Measurements from ENCODE around the gene CDH23. TPM values are rescaled to one million over a fixed set of nuclear protein-coding genes. Genes with fewer than 3 reads are reported as not detected.
A peak's percentile ranks its signal among the peaks of the same experiment; 100 is the strongest.

CDH23 gene
- total RNA-seq, 1 donor from 2014 or later, result 5.4 TPM

DNA sequence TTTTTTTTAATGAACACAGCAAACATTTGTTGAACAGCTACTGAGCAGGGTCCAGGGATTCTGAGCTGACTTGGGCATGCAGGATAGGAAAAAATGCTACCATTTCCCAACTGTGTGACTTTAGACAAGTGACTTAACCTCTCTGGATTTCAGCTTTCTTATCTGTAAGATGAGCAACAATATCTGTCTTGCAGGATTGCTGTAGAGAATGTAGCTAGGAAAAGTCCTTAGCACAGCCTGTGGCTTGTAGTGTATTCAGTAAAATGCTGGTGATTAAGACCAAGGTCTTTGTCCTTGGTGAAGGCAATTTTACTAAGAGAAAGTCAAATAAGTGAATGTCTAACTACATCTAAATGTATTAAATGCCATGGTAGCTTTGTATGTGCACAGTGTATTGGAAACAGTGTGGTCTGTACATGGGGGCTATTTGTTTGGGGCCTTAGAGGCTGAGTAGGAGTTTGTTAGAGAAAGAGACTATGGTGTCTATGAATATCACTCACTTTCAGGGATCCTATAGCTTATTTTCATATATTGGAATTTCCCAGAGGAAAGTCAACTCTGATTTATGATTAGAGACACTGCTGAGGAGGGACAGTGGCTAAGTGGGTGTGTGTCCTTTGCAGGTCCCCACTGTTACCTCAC is 118.9 kb downstream of the CDH23 start:
- ATAC-seq (no peak), DNase-seq (no peak)
- intact Hi-C loops (cut with micrococcal nuclease), result no loop called here

GRCh38 chr10:71516890-71517289 is 120.2 kb downstream of the CDH23 start:
- DNase-seq (no peak), ATAC-seq (no peak)
- intact Hi-C loops (cut with micrococcal nuclease), result no loop called here

GRCh38 chr10:71517298-71518169 is 120.8 kb downstream of the CDH23 start:
- DNase-seq (no peak), ATAC-seq (no peak)
- intact Hi-C loops (cut with micrococcal nuclease), result no loop called here

- intact Hi-C loops (cut with micrococcal nuclease), result no loop called here
Measured at GRCh38 chr10:71520042-71520441, 123.3 kb downstream of the CDH23 start.

DNA sequence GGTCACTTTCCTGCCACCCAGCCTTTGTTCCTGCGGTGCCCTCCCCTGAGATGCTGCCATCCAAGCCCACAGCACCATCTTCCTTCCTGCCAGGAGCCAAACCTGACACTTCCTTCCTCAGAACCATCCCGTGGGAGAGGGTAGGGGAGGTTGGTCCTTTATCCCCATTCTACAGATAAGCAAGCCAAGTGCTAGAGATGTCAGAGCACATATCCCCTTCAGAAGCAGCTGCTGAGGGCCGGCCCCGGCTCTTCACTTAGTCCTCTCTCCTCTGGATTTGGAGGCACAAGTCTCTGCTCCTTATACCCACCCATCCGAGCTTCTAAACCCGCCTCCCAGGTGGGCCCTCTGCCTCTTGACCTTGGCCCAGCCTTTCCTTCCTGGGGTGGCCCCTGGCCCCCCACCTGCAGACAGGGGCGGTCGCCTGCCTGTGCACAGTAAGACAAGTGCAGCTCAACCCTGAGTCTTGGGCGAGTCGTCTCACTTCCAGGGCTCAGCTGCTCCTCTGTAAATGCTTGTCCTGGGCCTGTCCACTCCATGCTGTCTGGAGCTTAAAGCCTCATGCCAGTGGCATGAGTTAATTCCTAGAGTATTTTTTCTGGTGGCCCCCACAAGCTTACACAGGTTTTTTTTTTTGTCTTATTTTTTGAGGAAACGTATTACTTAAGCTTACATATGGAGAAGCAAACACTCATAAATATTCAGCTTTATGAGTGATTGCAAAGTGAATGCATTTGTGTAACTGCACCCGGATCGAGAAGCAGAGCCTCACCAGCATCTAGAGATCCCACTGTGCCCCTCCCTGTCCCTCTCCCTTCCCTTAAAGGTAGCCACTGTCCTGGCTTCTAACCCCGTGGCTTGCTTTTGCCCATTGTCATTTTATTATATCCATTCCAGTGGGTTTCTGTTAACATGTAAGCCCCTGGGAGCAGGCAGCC is 125.1 kb downstream of the CDH23 start:
- ATAC-seq (no peak), DNase-seq (no peak)
- intact Hi-C loops (cut with micrococcal nuclease), result no loop called here

More at GRCh38 chr10:71520042-71520441, 123.3 kb downstream of the CDH23 start:
- no peak for ATAC-seq
- DNase-seq, result no peak

GRCh38 chr10:71522442-71523144 is 125.9 kb downstream of the CDH23 start:
- ATAC-seq (no peak), DNase-seq (no peak)
- intact Hi-C loops (cut with micrococcal nuclease), result no loop called here

- DNase-seq, result no peak
- ATAC-seq, result no peak
- intact Hi-C loops (cut with micrococcal nuclease), result no loop called here
Measured at GRCh38 chr10:71523756-71524155, 127.0 kb downstream of the CDH23 start.

DNA sequence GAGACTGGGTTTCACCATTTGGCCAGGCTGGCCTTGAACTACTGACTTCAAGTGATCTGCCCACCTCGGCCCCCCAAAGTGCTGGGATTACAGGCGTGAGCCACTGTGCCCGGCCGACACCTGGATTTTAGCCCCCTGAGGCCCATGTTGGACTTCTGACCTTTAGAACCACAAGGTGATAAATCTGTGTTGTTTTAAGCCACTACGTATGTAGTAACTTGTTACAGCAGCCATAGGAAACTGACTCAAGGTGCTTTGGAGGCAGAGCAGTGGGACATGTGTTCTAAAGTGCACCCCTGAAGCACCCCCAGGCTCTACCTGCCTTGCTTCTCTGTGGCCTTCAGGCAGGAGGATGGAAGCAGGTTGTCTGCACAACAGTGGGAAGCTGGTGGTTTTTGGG is 128.4 kb downstream of the CDH23 start:
- intact Hi-C loops (cut with micrococcal nuclease), result no loop called here
- no peak for ATAC-seq
- no peak for DNase-seq

DNA sequence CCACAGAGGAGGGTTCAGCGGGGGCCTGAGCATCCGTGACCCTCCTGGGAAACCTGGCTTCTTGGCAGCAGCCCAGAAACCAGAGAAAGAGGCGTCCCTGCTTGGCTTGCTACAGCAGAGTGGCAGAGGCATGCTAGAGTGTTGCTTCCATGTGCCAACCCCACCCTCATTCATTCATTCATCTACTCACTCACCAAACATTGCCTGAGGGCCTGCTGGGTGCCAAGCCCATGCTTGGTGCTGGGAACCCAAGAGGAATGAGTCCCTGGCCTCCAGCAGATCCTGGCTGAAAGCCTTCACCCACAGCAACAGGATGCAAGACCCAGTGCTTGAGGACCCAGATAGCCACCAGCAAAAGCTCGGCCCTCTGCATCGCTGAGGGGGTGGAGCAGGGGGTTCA is 129.0 kb downstream of the CDH23 start:
- intact Hi-C loops (cut with micrococcal nuclease), result no loop called here
- no peak for DNase-seq
- ATAC-seq, result no peak

GRCh38 chr10:71526653-71527052 is 129.9 kb downstream of the CDH23 start:
- no peak for DNase-seq
- intact Hi-C loops (cut with micrococcal nuclease), result no loop called here
- ATAC-seq, result no peak

DNA sequence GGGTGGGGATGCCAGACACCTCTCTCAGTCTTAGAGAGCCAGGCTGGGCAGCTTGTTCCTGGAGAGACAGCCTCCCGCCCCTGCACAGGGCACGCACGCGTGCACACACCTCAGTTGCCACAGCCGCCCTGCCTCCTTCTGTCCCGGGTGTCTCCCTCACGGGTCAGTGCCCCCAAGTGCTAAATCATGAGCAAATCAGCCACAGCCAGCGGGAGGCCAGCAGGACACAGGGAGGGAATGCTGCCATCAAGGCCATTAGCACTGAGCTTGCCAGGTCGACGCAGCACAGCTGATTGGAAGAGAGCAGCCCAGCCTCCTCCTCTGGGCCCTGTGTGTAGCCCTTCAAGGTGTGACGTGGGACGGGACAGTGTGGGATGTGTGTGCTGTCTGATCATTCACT is 130.4 kb downstream of the CDH23 start:
- ATAC-seq (no peak), DNase-seq (no peak)
- intact Hi-C loops (cut with micrococcal nuclease), result no loop called here

- ATAC-seq (no peak), DNase-seq (no peak)
- intact Hi-C loops (cut with micrococcal nuclease), result no loop called here
Measured at GRCh38 chr10:71528371-71529206, 131.9 kb downstream of the CDH23 start.

GRCh38 chr10:71529207-71529827 is 132.6 kb downstream of the CDH23 start:
- intact Hi-C loops (cut with micrococcal nuclease), result no loop called here

GRCh38 chr10:71530781-71531180 is 134.1 kb downstream of the CDH23 start:
- DNase-seq, result no peak
- ATAC-seq, result no peak
- intact Hi-C loops (cut with micrococcal nuclease), result no loop called here

More at GRCh38 chr10:71529207-71529827, 132.6 kb downstream of the CDH23 start:
- DNase-seq (no peak), ATAC-seq (peak; percentile 25)

DNA sequence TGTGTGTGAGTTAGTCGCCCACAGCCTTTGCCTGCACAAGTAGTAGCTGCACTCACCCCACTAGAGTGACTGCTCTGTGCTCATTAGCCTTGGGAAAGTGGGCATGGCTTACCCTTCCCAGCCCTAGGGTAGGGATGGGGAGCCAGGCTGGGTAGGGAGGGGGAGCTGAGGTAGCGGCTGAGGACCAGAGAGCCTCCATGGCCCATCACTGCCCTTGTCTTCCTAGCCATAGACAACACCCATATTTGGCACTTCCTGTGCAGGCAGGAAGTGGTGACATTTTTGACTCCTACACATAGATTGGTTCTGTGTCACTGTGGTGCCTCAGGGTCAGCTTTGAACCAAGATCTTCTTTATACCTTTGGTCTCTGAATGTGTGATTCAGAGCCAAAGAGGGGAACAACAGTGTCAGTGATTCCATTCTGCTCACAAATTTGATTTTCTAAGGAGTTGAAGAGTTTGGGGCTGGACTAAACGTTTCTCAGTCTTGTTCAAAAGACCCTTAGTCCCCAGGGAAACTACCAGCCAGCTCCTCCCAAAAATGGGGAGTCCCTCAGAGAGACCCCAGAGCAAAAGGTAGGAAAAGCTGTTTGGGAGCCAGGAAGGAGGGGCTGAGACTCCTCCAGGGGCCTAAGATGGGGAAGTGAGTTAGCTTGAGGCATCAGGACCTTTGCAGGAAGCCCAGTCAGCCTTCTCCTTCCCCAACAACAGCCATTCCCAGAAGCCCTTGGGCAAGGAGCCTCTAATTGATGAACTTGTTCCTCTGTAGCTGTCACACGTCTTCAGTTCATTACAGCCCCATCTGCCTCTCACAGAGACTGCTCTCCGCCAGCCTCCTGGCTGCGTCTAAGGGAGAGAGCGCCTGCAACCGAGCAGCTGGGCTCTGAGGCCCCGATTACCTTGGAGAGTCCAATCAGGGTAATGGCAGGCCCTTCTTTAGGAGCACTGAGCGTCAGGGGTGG is 135.0 kb downstream of the CDH23 start:
- DNase-seq (no peak), ATAC-seq (no peak)
- intact Hi-C loops (cut with micrococcal nuclease), result no loop called here

GRCh38 chr10:71532878-71533277 is 136.2 kb downstream of the CDH23 start:
- ATAC-seq (peak; percentile 28), DNase-seq (no peak)
- intact Hi-C loops (cut with micrococcal nuclease), result no loop called here

DNA sequence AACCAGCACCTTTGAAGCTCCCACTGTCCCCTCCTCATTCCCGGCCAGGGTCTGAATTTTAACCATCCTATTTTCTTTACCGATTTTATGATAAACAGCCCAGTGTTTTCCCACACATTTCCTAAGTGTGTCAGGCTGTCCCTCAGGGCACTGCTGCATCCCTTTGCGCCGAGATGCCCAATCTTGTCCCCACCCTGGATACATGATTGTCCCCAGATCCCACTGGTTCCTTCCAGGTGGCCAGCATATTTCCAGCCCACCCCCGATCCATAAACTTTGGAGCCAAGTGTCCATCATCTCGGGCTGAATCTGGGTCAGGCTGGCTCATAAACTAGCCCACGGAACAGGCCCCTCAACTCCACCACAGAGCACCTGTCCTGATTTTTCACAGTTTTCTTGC is 137.2 kb downstream of the CDH23 start:
- DNase-seq (no peak), ATAC-seq (no peak)
- intact Hi-C loops (cut with micrococcal nuclease), result no loop called here

Data from left ventricle myocardium superior (tissue), 1 donor.